GM12874 (cell line): ENCODE results near the gene ETFA.

ENCODE experiments used
- TF ChIP-seq, protein P1 (sequence below): IDR thresholded peaks from 2 replicates; pipeline ENCODE4 v1.5.1; 2011; ENCODE audit warnings: low read depth, mild to moderate bottlenecking, control low read depth, low read length, moderate library complexity; ENCODE audit not compliant: insufficient read depth

ETFA gene

DNA sequence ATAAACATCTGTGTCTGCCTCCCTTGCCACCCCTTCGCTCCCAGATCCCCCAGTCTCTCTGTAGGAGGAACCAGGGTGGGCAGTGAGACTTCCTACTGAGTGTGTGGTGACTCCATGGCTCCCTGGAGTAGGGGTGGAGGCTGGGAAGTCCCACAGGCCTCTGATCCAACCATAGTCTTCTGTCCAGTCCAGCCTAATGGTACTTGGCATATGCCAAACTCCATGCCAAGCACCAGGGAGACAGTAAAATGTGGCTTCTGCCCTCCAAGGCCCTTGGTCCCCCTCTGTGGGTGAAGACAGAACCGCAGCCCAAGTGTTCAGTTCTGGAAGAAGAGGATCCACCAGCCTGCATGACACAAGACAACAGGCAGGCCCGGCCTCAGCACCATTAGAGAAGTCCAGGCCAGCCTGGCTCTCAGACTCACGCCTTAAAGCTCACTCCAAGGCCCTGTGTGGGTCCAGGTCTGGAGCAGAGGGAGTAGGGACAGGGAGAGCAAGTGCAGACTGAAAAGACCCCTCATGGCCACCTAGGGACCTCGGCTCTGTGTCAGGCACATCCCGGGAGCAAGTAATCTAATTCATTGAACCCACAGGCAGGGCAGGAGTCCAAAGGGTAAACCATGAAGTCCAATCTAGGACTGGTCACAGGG, 112.7 kb downstream of the ETFA start:
- TF ChIP-seq, protein P1, sequence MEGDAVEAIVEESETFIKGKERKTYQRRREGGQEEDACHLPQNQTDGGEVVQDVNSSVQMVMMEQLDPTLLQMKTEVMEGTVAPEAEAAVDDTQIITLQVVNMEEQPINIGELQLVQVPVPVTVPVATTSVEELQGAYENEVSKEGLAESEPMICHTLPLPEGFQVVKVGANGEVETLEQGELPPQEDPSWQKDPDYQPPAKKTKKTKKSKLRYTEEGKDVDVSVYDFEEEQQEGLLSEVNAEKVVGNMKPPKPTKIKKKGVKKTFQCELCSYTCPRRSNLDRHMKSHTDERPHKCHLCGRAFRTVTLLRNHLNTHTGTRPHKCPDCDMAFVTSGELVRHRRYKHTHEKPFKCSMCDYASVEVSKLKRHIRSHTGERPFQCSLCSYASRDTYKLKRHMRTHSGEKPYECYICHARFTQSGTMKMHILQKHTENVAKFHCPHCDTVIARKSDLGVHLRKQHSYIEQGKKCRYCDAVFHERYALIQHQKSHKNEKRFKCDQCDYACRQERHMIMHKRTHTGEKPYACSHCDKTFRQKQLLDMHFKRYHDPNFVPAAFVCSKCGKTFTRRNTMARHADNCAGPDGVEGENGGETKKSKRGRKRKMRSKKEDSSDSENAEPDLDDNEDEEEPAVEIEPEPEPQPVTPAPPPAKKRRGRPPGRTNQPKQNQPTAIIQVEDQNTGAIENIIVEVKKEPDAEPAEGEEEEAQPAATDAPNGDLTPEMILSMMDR: no peak

DNA sequence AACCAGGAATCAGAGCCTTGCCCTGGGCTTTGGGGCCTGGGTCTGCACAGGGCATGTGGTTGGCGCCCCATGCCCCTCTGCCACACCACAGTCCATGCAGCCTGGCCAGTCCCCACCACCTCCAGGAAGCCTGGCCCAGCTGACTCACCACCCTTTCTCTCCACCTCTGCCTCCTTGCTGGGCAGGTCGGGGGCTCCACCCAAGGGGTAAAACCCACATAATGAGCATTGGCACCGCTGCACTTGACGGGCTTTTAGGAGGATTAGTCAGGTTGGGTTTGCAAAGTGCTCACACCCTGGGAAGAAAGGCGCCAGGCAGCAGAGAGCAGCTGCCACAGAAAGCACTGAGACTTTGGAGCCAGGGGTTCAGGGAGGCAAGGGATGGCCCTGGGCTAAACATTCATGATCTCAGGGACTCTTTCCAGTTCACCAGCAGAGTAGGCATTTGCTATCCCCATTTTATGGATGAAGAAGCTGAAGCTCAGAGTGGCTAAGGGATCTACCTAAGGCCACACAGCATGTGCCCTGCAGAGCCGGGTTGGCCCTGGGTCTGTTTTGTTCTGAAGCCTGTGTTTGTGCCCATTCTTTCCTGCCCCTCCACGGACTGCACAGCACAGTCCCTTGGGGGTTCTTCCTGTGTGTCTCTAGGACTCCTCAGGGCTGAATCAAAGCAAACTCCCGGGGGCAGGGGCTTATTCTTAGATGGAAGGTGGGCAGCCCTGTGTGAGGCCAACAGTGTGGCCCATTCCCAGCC, 113.4 kb downstream of the ETFA start:
- TF ChIP-seq, protein P1: no peak

DNA sequence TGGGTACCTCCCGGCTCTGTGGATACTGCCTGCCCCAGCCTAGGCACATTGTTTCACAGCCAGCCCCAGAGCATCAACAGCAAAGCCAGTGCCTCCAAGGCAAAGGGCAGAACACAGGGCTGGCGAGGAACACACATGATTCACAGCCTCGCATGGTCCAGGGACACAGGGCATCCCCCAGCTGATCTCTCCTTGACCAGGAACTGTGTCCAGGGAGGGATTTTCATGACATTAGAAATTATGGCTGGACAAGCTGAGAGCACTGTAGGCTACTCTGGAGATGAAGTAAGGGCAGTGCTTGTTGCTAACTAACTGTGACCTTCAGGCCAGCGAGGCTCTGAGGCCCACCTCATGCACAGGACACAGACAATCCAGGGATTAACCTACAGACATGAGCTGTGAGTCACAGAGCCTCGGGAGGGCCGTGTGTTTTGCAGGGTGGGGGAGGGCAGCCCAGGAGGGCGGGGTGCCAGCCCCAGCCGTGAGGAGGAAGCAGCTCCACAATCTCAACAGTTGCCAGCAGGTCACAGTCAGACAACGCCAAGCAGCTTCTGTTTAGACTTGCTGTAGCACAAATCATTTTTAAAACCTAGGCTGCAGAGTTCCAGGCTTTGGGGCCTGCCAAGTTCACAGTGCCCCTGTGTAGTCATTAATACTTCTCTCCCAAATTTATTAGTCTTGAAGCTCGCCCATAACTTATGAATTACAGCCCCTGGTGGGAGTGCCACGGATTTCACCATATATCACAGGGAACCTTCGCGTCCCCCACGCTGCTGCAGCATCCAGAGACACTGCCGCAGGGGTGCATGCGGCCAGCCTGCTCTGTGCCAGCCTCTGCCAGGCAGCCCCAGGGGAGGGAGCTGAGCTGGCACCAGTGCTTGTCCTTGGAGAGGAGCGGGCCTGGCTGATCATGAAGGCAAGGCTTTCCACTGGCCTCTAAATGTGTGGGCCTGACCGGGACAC, 114.7 kb downstream of the ETFA start:
- TF ChIP-seq, protein P1: no peak

DNA sequence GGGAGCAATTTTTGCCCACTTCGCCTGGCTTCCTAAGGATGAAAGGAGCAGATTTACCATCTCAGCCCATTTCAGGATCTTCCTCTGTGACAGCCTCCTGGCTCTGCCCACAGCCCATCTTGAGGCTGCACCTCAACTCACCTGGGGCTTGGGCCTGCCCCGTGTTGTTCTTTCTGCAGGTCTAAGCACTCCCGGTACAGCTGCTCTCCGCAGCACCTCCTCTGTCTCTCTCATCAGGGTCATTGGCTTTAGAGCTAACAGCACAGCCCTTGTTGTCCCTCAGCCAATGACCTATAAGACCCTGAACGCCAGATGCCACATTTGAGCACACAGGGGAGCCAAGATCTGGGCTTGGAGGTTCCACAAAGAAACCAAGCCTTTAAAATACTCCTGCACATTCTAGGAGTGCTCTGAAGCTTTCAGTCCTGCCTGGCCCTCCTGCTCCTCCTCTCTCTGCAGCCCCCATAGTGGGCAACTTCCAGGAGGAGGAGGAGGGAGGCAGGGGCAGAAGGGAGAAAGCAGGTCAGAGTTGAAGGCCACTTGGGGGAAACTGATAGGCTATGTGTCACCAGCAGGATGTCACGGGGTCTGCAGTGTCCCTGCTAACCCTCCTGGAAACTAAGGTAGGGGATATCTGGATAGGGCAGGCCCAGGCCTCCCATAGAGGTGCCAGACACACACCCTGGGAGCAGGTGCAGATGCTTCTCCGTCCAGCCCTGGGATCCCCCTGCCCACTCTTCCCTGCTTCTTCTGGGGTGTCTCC, 115.6 kb downstream of the ETFA start:
- TF ChIP-seq, protein P1: no peak

DNA sequence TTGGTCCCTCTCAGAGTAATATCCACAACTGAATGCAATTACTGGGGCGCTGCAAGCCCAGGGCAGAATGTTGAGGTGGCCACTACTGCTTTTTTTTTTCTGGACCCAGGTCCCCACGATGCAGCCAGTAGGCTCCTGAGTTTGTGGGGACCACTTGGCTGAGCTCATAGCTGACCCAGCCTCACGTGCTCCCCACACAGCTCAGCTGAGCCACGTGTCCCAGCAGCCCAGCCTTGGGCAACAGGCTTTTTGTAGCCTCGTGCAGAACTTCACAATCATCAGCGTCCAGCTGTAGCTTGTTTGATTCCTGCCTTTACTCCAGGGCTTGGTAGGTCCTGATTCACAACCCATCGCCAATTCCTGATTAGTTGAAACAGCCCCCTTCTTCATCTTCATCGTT, 117.3 kb downstream of the ETFA start:
- TF ChIP-seq, protein P1: no peak

DNA sequence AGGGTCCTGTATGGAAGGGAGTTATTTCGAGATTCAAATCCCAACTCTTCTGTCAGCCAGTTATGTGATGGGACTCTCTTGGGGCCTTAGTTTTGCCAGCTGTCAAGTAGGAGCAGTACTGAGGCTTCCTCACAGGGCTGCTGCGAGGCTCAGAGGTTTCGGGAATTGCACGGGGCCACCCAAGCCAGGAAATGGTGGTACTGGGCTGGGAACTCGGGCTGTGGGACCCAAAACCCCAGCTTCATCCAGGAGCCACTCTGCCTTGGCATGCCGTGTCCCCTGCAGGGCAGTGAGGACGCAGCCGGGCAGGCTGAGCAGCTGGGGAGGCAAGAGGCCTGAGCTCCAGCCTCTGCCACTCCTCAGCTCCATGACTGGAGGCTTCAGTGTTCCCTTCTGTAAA, 118.6 kb downstream of the ETFA start:
- TF ChIP-seq, protein P1: no peak
